ENCODE data around the gene VPS37D.
A peak's percentile ranks its signal among the peaks of the same experiment; 100 is the strongest.
"Not testable (repeated sequence)": the region's sequence is repeated elsewhere in the genome, so short reads cannot be mapped to it uniquely, and the experiment has no call there.

VPS37D gene

GRCh38 chr7:73717991-73718405 lies 50.4 kb downstream of the VPS37D start:
- H3K4me3 ChIP-seq (ENCODE audit: low read depth, low read length) = peak overlapping the region; percentile 86

GRCh38 chr7:73718438-73718881 lies 50.8 kb downstream of the VPS37D start:
- no peak for TF ChIP-seq CTCF (IDR thresholded peaks at IDR 0.05; ENCODE audit: low read depth, low read length)
- peak overlapping the region; percentile 86 for H3K4me3 ChIP-seq (ENCODE audit: low read depth, low read length)

More at GRCh38 chr7:73717991-73718405, 50.4 kb downstream of the VPS37D start:
- TF ChIP-seq CTCF (IDR thresholded peaks at IDR 0.05; ENCODE audit: low read depth, low read length) = no peak

GRCh38 chr7:73718905-73719805 lies 51.5 kb downstream of the VPS37D start, which contains the start of gene STX1A:
STX1A (minus strand) TSS chr7:73719669; CDS start chr7:73719631, 38 bp downstream.
- no peak for TF ChIP-seq CTCF (IDR thresholded peaks at IDR 0.05; ENCODE audit: low read depth, low read length)
- H3K4me3 ChIP-seq (ENCODE audit: low read depth, low read length) = peak within 1 kb of the TSS; percentile 86

GRCh38 chr7:73719806-73720169 lies 52.2 kb downstream of the VPS37D start:
- H3K4me3 ChIP-seq (ENCODE audit: low read depth, low read length) = peak overlapping the region; percentile 50
- TF ChIP-seq CTCF (IDR thresholded peaks at IDR 0.05; ENCODE audit: low read depth, low read length) = no peak

GRCh38 chr7:73720443-73720842 lies 52.8 kb downstream of the VPS37D start:
- not testable (repeated sequence) for H3K4me3 ChIP-seq (ENCODE audit: low read depth, low read length)

GRCh38 chr7:73721377-73721817 lies 53.8 kb downstream of the VPS37D start:
- TF ChIP-seq CTCF (IDR thresholded peaks at IDR 0.05; ENCODE audit: low read depth, low read length) = no peak
- no peak overlapping the region for H3K4me3 ChIP-seq (ENCODE audit: low read depth, low read length)
